RWPE2 (cell line): ENCODE measurements around the gene C19orf25.
A peak's percentile ranks its signal among the peaks of the same experiment; 100 is the strongest.

Source experiments
- ATAC-seq: fragments of 200-7000 bp; cut with Tn5 transposase; 3 replicates; pipeline ENCODE4 v1.9.1; 2021; ENCODE audit warnings: low read depth
- DNase-seq: peaks from one replicate; pipeline ENCODE4 v3.0.0-alpha.2; 2020; ENCODE audit warnings: low spot score
- H3K27ac ChIP-seq: fragments of 450-650 bp; 2 replicates; pipeline ENCODE4 v1.5.1; 2017; ENCODE audit warnings: mild to moderate bottlenecking; ENCODE audit not compliant: poor library complexity, severe bottlenecking
- H3K27me3 ChIP-seq: fragments of 250-450 bp; sonication (Bioruptor Pico); 2 replicates; pipeline ENCODE4 v1.5.1; 2021; ENCODE audit warnings: mild to moderate bottlenecking, moderate library complexity; ENCODE audit not compliant: insufficient read depth, poor library complexity, severe bottlenecking
- H3K36me3 ChIP-seq: fragments of 250-450 bp; sonication (Bioruptor Pico); 2 replicates; pipeline ENCODE4 v1.5.1; 2020; ENCODE audit warnings: low read depth, mild to moderate bottlenecking, moderate library complexity
- H3K4me1 ChIP-seq: fragments of 250-450 bp; sonication (Bioruptor Pico); 2 replicates; pipeline ENCODE4 v1.5.1; 2021; ENCODE audit warnings: mild to moderate bottlenecking, moderate library complexity; ENCODE audit not compliant: insufficient read depth, poor library complexity, severe bottlenecking
- H3K4me3 ChIP-seq: fragments of 250-450 bp; sonication (Bioruptor Pico); 2 replicates; pipeline ENCODE4 v1.5.1; 2021; ENCODE audit warnings: mild to moderate bottlenecking, moderate library complexity; ENCODE audit not compliant: severe bottlenecking
- H3K9me3 ChIP-seq: fragments of 250-450 bp; sonication (Bioruptor Pico); 2 replicates; pipeline ENCODE4 v1.5.1; 2021; ENCODE audit warnings: mild to moderate bottlenecking, moderate library complexity; ENCODE audit not compliant: severe bottlenecking
- TF ChIP-seq, protein P1 (sequence below): fragments of 450-650 bp; IDR thresholded peaks from one replicate; pipeline ENCODE4 v1.5.1; 2017; ENCODE audit warnings: mild to moderate bottlenecking, moderate library complexity; ENCODE audit not compliant: poor library complexity, severe bottlenecking

The C19orf25 gene

DNA sequence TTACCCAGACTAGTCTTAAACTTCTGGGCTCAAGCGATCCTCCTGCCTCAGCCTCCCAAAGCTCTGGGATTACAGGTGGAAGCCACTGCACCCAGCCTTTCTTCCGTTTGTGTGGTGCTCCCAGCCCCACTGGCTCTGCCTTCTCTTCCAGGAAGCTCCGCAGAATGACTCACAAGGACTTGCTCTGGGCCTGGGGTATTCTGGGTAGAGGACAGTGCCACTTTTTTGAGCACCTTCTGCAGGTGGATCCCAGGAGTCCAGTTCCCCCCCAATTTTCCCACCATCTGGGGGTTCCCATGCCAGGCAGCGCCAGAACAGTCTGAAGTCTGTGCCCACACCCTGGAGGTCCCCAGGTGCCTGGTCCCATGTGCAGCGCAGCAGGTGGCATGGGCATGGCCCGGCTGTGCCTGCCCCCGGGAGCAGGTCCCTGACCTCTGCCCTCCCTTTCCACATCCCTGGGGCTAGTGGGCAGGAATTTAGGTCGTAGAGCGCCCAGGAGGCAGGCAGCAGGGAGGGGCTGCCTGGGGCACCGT, 13.5 kb upstream of the C19orf25 start:
- ATAC-seq = no peak
- TF ChIP-seq, protein P1, sequence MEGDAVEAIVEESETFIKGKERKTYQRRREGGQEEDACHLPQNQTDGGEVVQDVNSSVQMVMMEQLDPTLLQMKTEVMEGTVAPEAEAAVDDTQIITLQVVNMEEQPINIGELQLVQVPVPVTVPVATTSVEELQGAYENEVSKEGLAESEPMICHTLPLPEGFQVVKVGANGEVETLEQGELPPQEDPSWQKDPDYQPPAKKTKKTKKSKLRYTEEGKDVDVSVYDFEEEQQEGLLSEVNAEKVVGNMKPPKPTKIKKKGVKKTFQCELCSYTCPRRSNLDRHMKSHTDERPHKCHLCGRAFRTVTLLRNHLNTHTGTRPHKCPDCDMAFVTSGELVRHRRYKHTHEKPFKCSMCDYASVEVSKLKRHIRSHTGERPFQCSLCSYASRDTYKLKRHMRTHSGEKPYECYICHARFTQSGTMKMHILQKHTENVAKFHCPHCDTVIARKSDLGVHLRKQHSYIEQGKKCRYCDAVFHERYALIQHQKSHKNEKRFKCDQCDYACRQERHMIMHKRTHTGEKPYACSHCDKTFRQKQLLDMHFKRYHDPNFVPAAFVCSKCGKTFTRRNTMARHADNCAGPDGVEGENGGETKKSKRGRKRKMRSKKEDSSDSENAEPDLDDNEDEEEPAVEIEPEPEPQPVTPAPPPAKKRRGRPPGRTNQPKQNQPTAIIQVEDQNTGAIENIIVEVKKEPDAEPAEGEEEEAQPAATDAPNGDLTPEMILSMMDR = no peak
- H3K9me3 ChIP-seq = no peaks in the 10 kb centered on the region
- no peaks in the 10 kb centered on the region for H3K36me3 ChIP-seq
- no peak overlapping the region for H3K27ac ChIP-seq
- no peaks in the 10 kb centered on the region for H3K27me3 ChIP-seq
- H3K4me1 ChIP-seq = no peaks in the 10 kb centered on the region
- no peak overlapping the region for H3K4me3 ChIP-seq
- DNase-seq = no peak

DNA sequence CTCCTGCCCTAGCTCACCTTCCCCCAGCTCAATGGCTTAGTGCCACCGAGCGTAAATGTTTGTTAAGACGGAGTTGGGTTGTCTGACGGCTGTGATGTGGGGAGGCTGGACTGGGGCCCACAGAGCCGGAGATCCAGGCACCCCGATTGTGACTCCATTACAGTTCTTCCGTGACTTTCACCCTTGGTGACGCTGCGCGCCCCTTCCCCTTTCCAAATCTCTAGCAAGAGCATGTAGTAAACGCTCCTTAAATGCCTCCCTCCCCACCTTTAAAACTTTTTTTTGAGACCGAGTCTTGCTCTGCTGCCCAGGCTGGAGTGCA, 12.8 kb upstream of the C19orf25 start:
- H3K36me3 ChIP-seq = no peaks in the 10 kb centered on the region
- ATAC-seq (no peak), DNase-seq (no peak)
- no peak overlapping the region for H3K27ac ChIP-seq
- TF ChIP-seq, protein P1 = no peak
- no peaks in the 10 kb centered on the region for H3K4me1 ChIP-seq
- H3K9me3 ChIP-seq = no peaks in the 10 kb centered on the region
- H3K4me3 ChIP-seq = no peak overlapping the region
- no peaks in the 10 kb centered on the region for H3K27me3 ChIP-seq

DNA sequence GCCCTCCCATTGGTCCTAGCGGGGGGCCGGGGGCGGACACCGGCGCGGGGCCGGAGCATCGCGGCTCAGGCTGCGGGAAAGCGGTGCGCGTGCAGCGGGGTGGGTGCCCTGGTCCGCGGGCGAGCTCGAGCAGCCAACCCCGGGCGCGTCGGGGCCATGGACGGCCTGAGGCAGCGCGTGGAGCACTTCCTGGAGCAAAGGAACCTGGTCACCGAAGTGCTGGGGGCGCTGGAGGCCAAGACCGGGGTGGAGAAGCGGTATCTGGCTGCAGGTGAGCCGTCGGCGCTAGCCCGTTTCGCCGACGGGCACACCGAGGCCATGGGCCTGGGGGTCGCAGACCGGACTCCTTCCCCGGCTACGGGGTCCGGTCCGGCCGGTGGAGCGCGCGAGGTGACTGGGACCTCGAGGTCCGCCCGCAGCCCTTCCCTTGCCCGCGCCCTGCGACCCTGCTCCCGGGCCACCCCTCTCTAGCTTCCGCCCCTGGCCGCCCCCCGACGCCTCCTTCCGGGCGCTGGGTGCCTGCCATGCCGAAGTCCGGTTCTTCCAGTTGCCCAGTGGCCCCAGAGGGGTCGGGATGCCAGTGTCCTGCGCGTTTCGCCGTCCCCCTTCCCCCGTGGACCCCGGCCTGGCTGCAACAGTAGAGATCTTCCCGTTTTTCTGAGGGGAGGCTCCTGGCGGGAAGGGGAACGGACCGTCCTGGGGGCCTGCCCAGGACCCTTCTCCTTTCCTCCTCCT, 12.3 kb upstream of the C19orf25 start, which contains the start of gene REEP6:
TSS of gene REEP6 (plus strand) at position 68 of the 735 bp plus-strand sequence. CDS start at position 157, 89 bp downstream.
- peak within 1 kb of the TSS; percentile 33 for H3K4me3 ChIP-seq
- no peaks in the 10 kb centered on the region for H3K36me3 ChIP-seq
- ATAC-seq (no peak), DNase-seq (no peak)
- no peaks in the 10 kb centered on the region for H3K4me1 ChIP-seq
- TF ChIP-seq, protein P1 = no peak
- H3K9me3 ChIP-seq = no peaks in the 10 kb centered on the region
- H3K27ac ChIP-seq = no peak within 1 kb of the TSS
- no peaks in the 10 kb centered on the region for H3K27me3 ChIP-seq

DNA sequence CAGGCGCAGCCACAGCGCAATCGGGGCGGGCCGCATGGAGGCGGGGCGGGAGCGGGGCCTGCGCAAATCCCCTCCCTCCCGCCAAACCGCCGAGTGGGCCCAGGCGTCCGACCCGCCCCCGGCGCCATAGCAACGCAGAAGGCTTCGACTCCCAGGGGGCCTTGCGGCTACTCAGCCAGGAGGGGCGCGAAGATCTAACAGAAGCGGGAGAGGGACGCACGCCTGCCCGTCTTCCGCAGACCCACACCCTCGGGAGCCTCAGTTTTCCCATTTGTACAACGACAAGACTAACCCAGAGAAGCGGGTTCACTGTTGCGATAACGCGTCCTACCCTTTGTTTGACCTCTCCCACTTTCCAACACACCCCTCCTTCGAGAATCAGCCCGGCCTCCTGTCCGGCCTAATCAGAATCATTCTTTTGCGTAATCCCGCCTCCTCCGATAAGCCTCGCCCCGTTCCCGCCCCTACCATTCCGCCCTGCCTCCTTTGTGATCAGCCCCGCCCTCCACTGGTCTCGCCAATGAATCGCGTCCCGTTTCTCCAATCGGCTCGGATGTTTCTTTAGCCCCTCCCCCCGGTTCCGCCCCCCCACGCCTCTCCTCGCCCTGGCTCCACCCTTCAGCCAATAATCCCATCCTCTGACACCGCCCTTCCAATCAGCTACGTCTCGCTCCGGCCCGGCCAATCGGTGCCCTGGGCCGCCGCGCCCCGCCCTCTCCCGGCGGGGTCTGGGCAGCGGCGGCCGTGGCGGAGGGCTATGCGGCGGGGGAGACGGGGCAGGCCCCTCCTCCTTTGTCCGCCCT, 11.5 kb upstream of the C19orf25 start, which contains the start of gene PCSK4:
TSS of gene PCSK4 (minus strand) at position 40 of the 803 bp plus-strand sequence. CDS start at position 36, 4 bp downstream.
- TF ChIP-seq, protein P1 = no peak
- Histone ChIP-seq H3K36me3 (no peaks in the 10 kb centered on the region), H3K27ac (no peak within 1 kb of the TSS), H3K9me3 (no peaks in the 10 kb centered on the region), H3K4me1 (no peaks in the 10 kb centered on the region), H3K27me3 (no peaks in the 10 kb centered on the region), H3K4me3 (peak within 1 kb of the TSS; percentile 33)
- peak; percentile 91 for ATAC-seq
- DNase-seq = peak; percentile 94
